Upper lobe of left lung (tissue), 6 donors: ENCODE results near the gene TEX36. TPM values are rescaled to one million over a fixed set of nuclear protein-coding genes. Genes with fewer than 3 reads are reported as not detected.
"Not testable (repeated sequence)": the region's sequence is repeated elsewhere in the genome, so short reads cannot be mapped to it uniquely, and the experiment has no call there.

Source experiments
- ATAC-seq, 2 donors: fragments of 200-7000 bp; cut with Tn5 transposase; one replicate each; pipeline ENCODE4 v1.9.1; 2022; ENCODE audit warnings: mild to moderate bottlenecking in 2 of 2, moderate library complexity in 2 of 2; ENCODE audit not compliant: low FRiP score in 2 of 2
- DNase-seq, 2 donors: peaks; one replicate each; pipeline ENCODE4 v3.0.0-alpha.2; 2019 to 2020
- H3K27ac ChIP-seq, 4 donors: fragments of 200-600 bp; sonication (generic); one replicate each; pipeline ENCODE4 v1.5.1; 2016 to 2019
- H3K27me3 ChIP-seq, 4 donors: fragments of 200-600 bp; sonication (generic); one replicate each; pipeline ENCODE4 v1.5.1; 2017 to 2019
- H3K36me3 ChIP-seq, 4 donors: fragments of 200-600 bp; sonication (generic); one replicate each; pipeline ENCODE4 v1.5.1; 2016 to 2019
- H3K4me1 ChIP-seq, 4 donors: fragments of 200-600 bp; sonication (generic); one replicate each; pipeline ENCODE4 v1.5.1; 2018 to 2019
- H3K4me3 ChIP-seq, 4 donors: fragments of 200-600 bp; sonication (generic); one replicate each; pipeline ENCODE4 v1.5.1; 2017 to 2019; ENCODE audit warnings: mild to moderate bottlenecking in 2 of 4, moderate library complexity in 1 of 4
- H3K9me3 ChIP-seq, 4 donors: fragments of 200-600 bp; sonication (generic); one replicate each; pipeline ENCODE4 v1.5.1; 2018 to 2019
- EP300 ChIP-seq, 4 donors: sonication (generic); formaldehyde crosslinking; IDR thresholded peaks; one replicate each; pipeline ENCODE4 v1.5.1; 2017; ENCODE audit warnings: antibody characterized with exemption in 4 of 4, control low read depth in 2 of 4
- POLR2A ChIP-seq, 4 donors: fragments of 450-650 bp; IDR thresholded peaks; one replicate each; pipeline ENCODE4 v1.5.1; 2016 to 2017; ENCODE audit warnings: antibody characterized with exemption in 4 of 4, mild to moderate bottlenecking in 2 of 4
- POLR2AphosphoS5 ChIP-seq, 2 donors: sonication (generic); formaldehyde crosslinking; IDR thresholded peaks; one replicate each; pipeline ENCODE4 v1.5.1; 2017; ENCODE audit warnings: antibody characterized with exemption in 2 of 2
- WGBS, 2 donors: methylation state at CpG; one replicate each; pipeline ENCODE4 v1.1.5; 2017 to 2018; 5-methylcytosine and 5-hydroxymethylcytosine counted together
- total RNA-seq, 6 donors: library from RNA; depleted of rRNA in 4 of 6; stranded (reverse); fragments of >200 nt in 4 of 6; gene quantifications; one replicate each; pipeline versions ENCODE4 v1.1.0 to v1.2.1, GENCODE V29; 2016 to 2021
- TF ChIP-seq, protein P1 (sequence below), 6 experiments: fragments of 450-650 bp in 4 of 6; fragments of 200-600 bp in 2 of 6; sonication (generic) in 2 of 6; IDR thresholded peaks; one replicate each; pipeline ENCODE4 v1.5.1; 2016 to 2019; ENCODE audit warnings: antibody characterized with exemption in 6 of 6
- donor health status: DM: no; HTN: no; CAD: no; lungs with moderate emphysema.
- donor health status: DM: no; HTN: yes; CAD: no; lungs with severe emphysema.

TEX36 gene
- total RNA-seq, 6 donors from 2014 or later: not detected

DNA sequence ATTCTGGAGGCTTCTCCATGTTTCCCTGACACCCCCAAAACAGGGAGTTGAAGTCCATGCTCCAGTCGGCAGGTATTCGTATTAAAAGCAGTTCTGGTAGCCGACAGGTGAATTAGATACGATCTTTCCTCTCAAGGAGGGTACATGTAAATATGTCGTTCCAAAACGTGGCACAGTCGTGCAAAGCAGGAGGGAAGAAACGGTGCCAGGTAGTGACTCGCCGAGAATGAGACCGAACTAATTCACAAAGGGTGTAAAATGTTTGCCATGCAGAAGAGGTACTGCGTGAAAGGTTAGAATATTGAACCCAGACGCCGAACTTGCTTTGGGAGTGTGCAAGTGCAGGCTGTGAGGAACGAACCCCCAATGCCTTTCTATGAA is 37.0 kb upstream of the TEX36 start:
- TF ChIP-seq EP300 (IDR thresholded peaks at IDR 0.05) (no peak), POLR2AphosphoS5 (IDR thresholded peaks at IDR 0.05) (no peak), POLR2A (IDR thresholded peaks at IDR 0.05) (no peak)
- TF ChIP-seq, protein P1, sequence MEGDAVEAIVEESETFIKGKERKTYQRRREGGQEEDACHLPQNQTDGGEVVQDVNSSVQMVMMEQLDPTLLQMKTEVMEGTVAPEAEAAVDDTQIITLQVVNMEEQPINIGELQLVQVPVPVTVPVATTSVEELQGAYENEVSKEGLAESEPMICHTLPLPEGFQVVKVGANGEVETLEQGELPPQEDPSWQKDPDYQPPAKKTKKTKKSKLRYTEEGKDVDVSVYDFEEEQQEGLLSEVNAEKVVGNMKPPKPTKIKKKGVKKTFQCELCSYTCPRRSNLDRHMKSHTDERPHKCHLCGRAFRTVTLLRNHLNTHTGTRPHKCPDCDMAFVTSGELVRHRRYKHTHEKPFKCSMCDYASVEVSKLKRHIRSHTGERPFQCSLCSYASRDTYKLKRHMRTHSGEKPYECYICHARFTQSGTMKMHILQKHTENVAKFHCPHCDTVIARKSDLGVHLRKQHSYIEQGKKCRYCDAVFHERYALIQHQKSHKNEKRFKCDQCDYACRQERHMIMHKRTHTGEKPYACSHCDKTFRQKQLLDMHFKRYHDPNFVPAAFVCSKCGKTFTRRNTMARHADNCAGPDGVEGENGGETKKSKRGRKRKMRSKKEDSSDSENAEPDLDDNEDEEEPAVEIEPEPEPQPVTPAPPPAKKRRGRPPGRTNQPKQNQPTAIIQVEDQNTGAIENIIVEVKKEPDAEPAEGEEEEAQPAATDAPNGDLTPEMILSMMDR (IDR thresholded peaks at IDR 0.05): no peak
- peaks cover 18 to 25% (median 19%) of the 10 kb centered on the region in 4 donors for H3K4me1 ChIP-seq
- 1% methylated on average over 14 to 15 of the region's 15 CpGs for WGBS, 2 donors
- no peaks in the 10 kb centered on the region for H3K27me3 ChIP-seq
- DNase-seq: no peak
- no peaks in the 10 kb centered on the region for H3K9me3 ChIP-seq
- peak overlapping the region; percentile 84 to 93 (median 90) for H3K27ac ChIP-seq
- H3K4me3 ChIP-seq: peak overlapping the region; percentile 67 to 88 (median 82)
- peaks cover 13 to 40% (median 22%) of the 10 kb centered on the region in 4 donors for H3K36me3 ChIP-seq
- ATAC-seq: no peak

DNA sequence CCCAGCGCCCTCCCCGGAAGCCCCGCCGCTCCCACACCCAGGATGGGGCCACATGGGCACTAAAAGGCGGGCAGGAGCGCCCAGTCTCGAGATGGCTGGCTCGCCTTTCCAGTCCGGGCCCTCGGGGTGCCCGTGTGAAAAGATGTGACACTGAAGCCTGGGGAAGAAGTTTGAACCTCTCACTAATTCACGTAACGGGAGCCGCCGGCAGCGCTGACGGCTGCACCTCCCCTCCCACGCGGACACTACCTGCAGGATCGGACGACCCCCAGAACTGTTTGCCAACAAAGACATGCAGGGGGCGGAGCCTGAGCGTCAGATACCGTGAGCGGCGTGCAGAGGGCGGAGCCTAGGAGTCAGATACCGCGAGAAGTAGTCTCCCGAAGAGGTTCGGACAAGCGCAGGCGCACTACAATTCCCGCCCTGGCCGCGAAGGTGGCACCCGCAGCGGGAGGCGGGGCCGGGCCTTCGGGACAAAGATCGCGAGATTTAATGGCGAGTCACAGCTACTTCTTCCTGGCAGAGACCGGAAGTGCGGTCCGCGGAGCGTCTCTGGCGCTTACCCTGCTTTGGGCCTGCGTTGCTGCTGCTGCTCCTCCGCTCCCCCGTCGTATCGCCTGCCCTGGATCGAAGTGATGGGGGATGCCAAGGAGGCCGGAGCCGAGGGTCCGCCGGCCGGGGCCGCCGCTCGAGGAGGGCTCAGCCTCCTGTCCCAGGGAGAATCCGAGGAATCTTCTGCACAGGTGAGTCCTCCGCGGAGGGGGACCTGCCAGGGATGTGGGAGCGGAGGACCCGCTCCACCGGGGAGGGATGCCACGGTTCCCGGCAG is 36.4 kb upstream of the TEX36 start, which contains the start of gene EDRF1:
Gene EDRF1 (plus strand): TSS at position 537 of the 829 bp plus-strand sequence. CDS start 99 bp downstream, at position 636.
- H3K4me1 ChIP-seq: peaks cover 18 to 25% (median 19%) of the 10 kb centered on the region in 4 donors
- no peaks in the 10 kb centered on the region for H3K9me3 ChIP-seq
- no peaks in the 10 kb centered on the region for H3K27me3 ChIP-seq
- peak within 1 kb of the TSS; percentile 84 to 93 (median 90) for H3K27ac ChIP-seq
- H3K4me3 ChIP-seq: peak within 1 kb of the TSS; percentile 67 to 88 (median 86)
- TF ChIP-seq POLR2A (IDR thresholded peaks at IDR 0.05): peak in 3 of 4 donors; percentile 18 to 87 (median 76)
- peak; percentile 83 to 91 for TF ChIP-seq POLR2AphosphoS5 (IDR thresholded peaks at IDR 0.05)
- TF ChIP-seq, protein P1 (IDR thresholded peaks at IDR 0.05): peak in 1 of 6 experiments; percentile 30
- TF ChIP-seq EP300 (IDR thresholded peaks at IDR 0.05): peak in 1 of 4 donors; percentile 9
- WGBS, 2 donors: 0% methylated on average over 19 to 47 of the region's 72 CpGs
- H3K36me3 ChIP-seq: peaks cover 12 to 34% (median 17%) of the 10 kb centered on the region in 4 donors
- ATAC-seq (peak; percentile 100), DNase-seq (peak; percentile 98)

DNA sequence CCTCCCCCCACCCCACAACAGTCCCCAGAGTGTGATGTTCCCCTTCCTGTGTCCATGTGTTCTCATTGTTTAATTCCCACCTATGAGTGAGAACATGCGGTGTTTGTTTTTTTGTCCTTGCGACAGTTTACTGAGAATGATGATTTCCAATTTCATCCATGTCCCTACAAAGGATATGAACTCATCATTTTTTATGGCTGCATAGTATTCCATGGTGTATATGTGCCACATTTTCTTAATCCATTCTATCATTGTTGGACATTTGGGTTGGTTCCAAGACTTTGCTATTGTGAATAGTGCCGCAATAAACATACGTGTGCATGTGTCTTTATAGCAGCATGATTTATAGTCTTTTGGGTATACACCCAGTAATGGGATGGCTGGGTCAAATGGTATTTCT is 31.8 kb upstream of the TEX36 start:
- not testable (repeated sequence) for H3K36me3 ChIP-seq, ATAC-seq, DNase-seq, H3K9me3 ChIP-seq, H3K4me3 ChIP-seq, H3K27me3 ChIP-seq, H3K27ac ChIP-seq
- H3K4me1 ChIP-seq: peaks cover 5 to 10% (median 7%) of the 10 kb centered on the region in 4 donors
- 97 to 98% methylated on average over 4 of the region's 4 CpGs for WGBS, 2 donors

DNA sequence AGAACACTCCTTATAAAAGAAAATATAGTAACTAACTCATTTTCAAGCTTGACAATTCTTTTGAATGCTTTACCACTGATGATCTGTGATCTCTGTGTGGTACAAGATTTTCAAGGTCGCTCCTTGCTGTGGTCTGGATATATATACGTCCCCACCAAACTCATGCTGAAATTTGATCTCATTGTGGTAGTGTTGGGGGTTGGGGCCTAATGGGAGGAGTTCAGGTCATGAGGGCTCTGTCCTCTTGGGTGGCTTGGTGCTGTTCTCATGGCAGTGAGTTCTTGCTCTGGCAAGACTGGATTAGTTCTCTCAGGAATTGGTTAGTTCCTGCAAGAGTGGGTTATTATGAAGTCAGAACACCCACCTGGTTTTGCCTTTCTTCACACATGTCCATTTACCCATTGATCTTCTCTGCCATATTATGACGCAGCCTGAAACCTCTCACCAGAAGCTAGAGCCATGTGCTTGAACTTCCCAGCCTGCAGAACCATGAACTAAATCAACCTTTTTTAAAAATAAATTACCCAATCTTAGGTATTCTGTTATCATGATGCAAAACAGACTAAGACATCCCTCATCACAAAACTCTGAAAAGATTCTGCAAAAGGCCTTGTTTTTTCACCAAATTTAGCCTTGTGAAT is 28.3 kb upstream of the TEX36 start:
- DNase-seq (no peak), ATAC-seq (no peak)
- Histone ChIP-seq H3K9me3 (peaks cover 0 to 6% (median 0%) of the 10 kb centered on the region in 4 donors), H3K36me3 (no peaks in the 10 kb centered on the region), H3K4me1 (peaks cover 0 to 3% (median 0%) of the 10 kb centered on the region in 4 donors), H3K27me3 (no peaks in the 10 kb centered on the region), H3K27ac (no peak overlapping the region), H3K4me3 (no peak overlapping the region)
- WGBS, 2 donors: 81 to 86% methylated on average over 3 of the region's 3 CpGs
- no peak for TF ChIP-seq EP300 (IDR thresholded peaks at IDR 0.05)
- no peak for TF ChIP-seq POLR2A (IDR thresholded peaks at IDR 0.05)
- TF ChIP-seq POLR2AphosphoS5 (IDR thresholded peaks at IDR 0.05): no peak
- TF ChIP-seq, protein P1 (IDR thresholded peaks at IDR 0.05): no peak
